Measurements from ENCODE around the gene TMEM215. TPM values are rescaled to one million over a fixed set of nuclear protein-coding genes. Genes with fewer than 3 reads are reported as not detected.

Gene TMEM215
- total RNA-seq, 4 donors from 2014 or later, result 0.06 TPM; not detected in 2

DNA sequence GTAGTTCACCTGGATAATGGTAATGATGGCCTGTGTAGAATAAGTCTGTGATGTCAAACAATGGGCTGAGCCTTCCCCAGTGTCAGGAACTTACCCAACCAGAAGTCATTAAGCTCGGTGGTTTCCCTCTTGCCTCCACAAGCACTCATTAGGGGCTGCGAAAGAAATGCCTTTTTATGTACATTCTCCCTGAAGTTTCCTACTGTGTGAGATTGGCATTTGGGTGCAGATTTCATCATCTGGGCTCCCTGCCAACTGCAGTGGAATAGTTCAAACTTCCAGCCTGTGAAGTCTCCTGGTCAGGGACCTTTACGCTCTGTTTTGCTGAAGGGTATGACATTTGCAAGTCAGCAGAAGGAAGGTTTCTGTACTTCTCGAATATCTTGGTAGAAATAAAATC, 41.6 kb upstream of the TMEM215 start:
- Histone ChIP-seq H3K4me3 (no peak overlapping the region), H3K9me3 (no peaks in the 10 kb centered on the region), H3K36me3 (no peaks in the 10 kb centered on the region), H3K27me3 (no peaks in the 10 kb centered on the region), H3K27ac (replicated peaks in 1 of 4) (no peak overlapping the region), H3K4me1 (no peaks in the 10 kb centered on the region)
- intact Hi-C loops (cut with DNase I), result no loop called here
- WGBS, result 45% methylated on average over 4 of the region's 4 CpGs
- TF ChIP-seq, protein P1, sequence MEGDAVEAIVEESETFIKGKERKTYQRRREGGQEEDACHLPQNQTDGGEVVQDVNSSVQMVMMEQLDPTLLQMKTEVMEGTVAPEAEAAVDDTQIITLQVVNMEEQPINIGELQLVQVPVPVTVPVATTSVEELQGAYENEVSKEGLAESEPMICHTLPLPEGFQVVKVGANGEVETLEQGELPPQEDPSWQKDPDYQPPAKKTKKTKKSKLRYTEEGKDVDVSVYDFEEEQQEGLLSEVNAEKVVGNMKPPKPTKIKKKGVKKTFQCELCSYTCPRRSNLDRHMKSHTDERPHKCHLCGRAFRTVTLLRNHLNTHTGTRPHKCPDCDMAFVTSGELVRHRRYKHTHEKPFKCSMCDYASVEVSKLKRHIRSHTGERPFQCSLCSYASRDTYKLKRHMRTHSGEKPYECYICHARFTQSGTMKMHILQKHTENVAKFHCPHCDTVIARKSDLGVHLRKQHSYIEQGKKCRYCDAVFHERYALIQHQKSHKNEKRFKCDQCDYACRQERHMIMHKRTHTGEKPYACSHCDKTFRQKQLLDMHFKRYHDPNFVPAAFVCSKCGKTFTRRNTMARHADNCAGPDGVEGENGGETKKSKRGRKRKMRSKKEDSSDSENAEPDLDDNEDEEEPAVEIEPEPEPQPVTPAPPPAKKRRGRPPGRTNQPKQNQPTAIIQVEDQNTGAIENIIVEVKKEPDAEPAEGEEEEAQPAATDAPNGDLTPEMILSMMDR (IDR thresholded peaks at IDR 0.05), result no peak
- DNase-seq (ENCODE audit: extremely low spot score), result peak; percentile 75

- intact Hi-C loops (cut with DNase I), result no loop called here
- H3K36me3 ChIP-seq, result no peaks in the 10 kb centered on the region
- no peak overlapping the region for H3K4me3 ChIP-seq
- no peaks in the 10 kb centered on the region for H3K9me3 ChIP-seq
- no peaks in the 10 kb centered on the region for H3K27me3 ChIP-seq
- H3K4me1 ChIP-seq, result no peaks in the 10 kb centered on the region
- peak; percentile 39 for DNase-seq (ENCODE audit: extremely low spot score)
- TF ChIP-seq POLR2A (IDR thresholded peaks at IDR 0.05; ENCODE audit: low read depth), result no peak
- TF ChIP-seq, protein P1 (IDR thresholded peaks at IDR 0.05), result no peak
- no peak for TF ChIP-seq EP300 (IDR thresholded peaks at IDR 0.05)
- no peak for TF ChIP-seq POLR2AphosphoS5 (IDR thresholded peaks at IDR 0.05)
- WGBS, result 72% methylated on average over 2 of the region's 2 CpGs
- no peak overlapping the region for H3K27ac ChIP-seq (replicated peaks in 1 of 4)
These were observed 41.0 kb upstream of the TMEM215 start for GRCh38 chr9:32742296-32742695.

- WGBS, result 54% methylated on average over 2 of the region's 2 CpGs
- no peaks in the 10 kb centered on the region for H3K36me3 ChIP-seq
These were observed 35.3 kb upstream of the TMEM215 start for GRCh38 chr9:32748013-32748412.

DNA sequence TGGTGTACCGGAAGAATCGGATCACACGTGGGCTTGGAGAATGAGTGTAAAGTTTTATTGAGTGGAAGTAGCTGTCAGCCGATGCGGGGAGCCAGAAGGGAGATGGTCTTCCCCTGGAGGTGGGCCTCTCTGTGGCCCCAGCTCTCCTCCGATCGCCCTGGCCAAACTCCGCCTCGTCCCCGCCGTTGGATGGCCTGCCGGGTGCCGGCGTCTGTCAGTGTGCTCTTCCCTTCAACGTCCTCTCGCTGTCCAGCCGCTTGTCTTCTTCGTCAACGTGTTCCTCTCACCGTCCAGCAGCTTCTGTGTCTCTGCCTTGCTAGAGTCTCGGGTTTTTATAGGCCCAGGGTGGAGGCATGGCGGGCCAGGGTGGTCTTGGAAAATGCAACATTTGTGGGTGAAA, 27.6 kb upstream of the TMEM215 start:
- H3K36me3 ChIP-seq, result no peaks in the 10 kb centered on the region

More at GRCh38 chr9:32748013-32748412, 35.3 kb upstream of the TMEM215 start:
- Histone ChIP-seq H3K4me1 (no peaks in the 10 kb centered on the region), H3K27ac (replicated peaks in 1 of 4) (no peak overlapping the region), H3K27me3 (no peaks in the 10 kb centered on the region), H3K9me3 (no peaks in the 10 kb centered on the region), H3K4me3 (no peak overlapping the region)
- DNase-seq (ENCODE audit: extremely low spot score), result no peak
- TF ChIP-seq, protein P1 (IDR thresholded peaks at IDR 0.05), result no peak
- TF ChIP-seq POLR2A (IDR thresholded peaks at IDR 0.05; ENCODE audit: low read depth), result no peak
- TF ChIP-seq EP300 (IDR thresholded peaks at IDR 0.05), result no peak
- TF ChIP-seq POLR2AphosphoS5 (IDR thresholded peaks at IDR 0.05), result no peak
- intact Hi-C loops (cut with DNase I), result no loop called here

DNA sequence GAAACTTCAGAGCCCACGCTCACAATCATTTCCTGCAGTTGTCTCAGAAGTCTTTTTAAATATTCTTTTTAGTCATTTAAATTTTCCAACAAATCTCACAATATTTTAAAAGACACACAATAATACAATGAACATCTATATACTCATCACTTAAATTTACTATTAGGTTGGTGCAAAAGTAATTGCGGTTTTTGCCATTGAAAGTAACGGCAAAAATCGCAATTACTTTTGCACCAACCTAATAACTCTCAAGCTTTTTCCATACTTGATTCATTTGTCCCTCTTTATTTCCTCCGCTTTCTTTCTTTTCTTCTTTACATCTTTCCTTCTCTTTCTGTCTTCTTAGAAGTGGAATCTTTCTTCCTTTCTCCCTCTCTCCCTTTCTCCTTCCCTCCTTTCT, 19.2 kb upstream of the TMEM215 start:
- Histone ChIP-seq H3K27me3 (no peaks in the 10 kb centered on the region), H3K9me3 (no peaks in the 10 kb centered on the region), H3K27ac (replicated peaks in 1 of 4) (no peak overlapping the region), H3K4me1 (no peaks in the 10 kb centered on the region), H3K4me3 (no peak overlapping the region), H3K36me3 (no peaks in the 10 kb centered on the region)
- WGBS, result 87% methylated on average over 5 of the region's 5 CpGs
- no peak for DNase-seq (ENCODE audit: extremely low spot score)
- intact Hi-C loops (cut with DNase I), result no loop called here
- TF ChIP-seq, protein P1 (IDR thresholded peaks at IDR 0.05), result no peak

More for the DNA sequence above, 27.6 kb upstream of the TMEM215 start:
- Histone ChIP-seq H3K9me3 (peaks cover 0 to 6% (median 0%) of the 10 kb centered on the region in 4 donors), H3K27me3 (no peaks in the 10 kb centered on the region), H3K27ac (replicated peaks in 1 of 4) (no peak overlapping the region), H3K4me1 (no peaks in the 10 kb centered on the region), H3K4me3 (no peak overlapping the region)
- WGBS, result 89% methylated on average over 22 of the region's 22 CpGs
- intact Hi-C loops (cut with DNase I), result no loop called here
- TF ChIP-seq POLR2AphosphoS5 (IDR thresholded peaks at IDR 0.05), result no peak
- TF ChIP-seq, protein P1 (IDR thresholded peaks at IDR 0.05), result no peak
- TF ChIP-seq POLR2A (IDR thresholded peaks at IDR 0.05; ENCODE audit: low read depth), result no peak
- TF ChIP-seq EP300 (IDR thresholded peaks at IDR 0.05), result no peak
- DNase-seq (ENCODE audit: extremely low spot score), result no peak
